ENCODE measurements around the gene LRMDA. TPM values are rescaled to one million over a fixed set of nuclear protein-coding genes. Genes with fewer than 3 reads are reported as not detected.

The LRMDA gene
- total RNA-seq, 2 donors from 2014 or later, result 9.6 to 12.6 TPM

GRCh38 chr10:75647675-75648074 is 216.3 kb downstream of the LRMDA start:
- DNase-seq (ENCODE audit: low spot score), result no peak
- intact Hi-C loops (cut with DNase I), result no loop called here
- no peaks in the 10 kb centered on the region for H3K27me3 ChIP-seq (replicated peaks; ENCODE audit: insufficient read depth)
- no peaks in the 10 kb centered on the region for H3K36me3 ChIP-seq
- no peak for TF ChIP-seq CTCF (IDR thresholded peaks at IDR 0.05)
- no peak for TF ChIP-seq POLR2AphosphoS5 (IDR thresholded peaks at IDR 0.05)
- no peak for TF ChIP-seq POLR2A (IDR thresholded peaks at IDR 0.05)
- no peak overlapping the region for H3K4me3 ChIP-seq
- no peaks in the 10 kb centered on the region for H3K4me1 ChIP-seq (replicated peaks)
- H3K27ac ChIP-seq, result no peak overlapping the region
- no peaks in the 10 kb centered on the region for H3K9me3 ChIP-seq
- 94% methylated on average over 3 of the region's 3 CpGs for WGBS

- H3K4me1 ChIP-seq (replicated peaks), result no peaks in the 10 kb centered on the region
- no peak overlapping the region for H3K4me3 ChIP-seq
- no peaks in the 10 kb centered on the region for H3K27me3 ChIP-seq (replicated peaks; ENCODE audit: insufficient read depth)
- intact Hi-C loops (cut with DNase I), result no loop called here
- TF ChIP-seq POLR2AphosphoS5 (IDR thresholded peaks at IDR 0.05), result no peak
- TF ChIP-seq CTCF (IDR thresholded peaks at IDR 0.05), result no peak
- no peak for TF ChIP-seq POLR2A (IDR thresholded peaks at IDR 0.05)
- no peaks in the 10 kb centered on the region for H3K9me3 ChIP-seq
- 64% methylated on average over 3 of the region's 3 CpGs for WGBS
- no peak overlapping the region for H3K27ac ChIP-seq
- no peaks in the 10 kb centered on the region for H3K36me3 ChIP-seq
- no peak for DNase-seq (ENCODE audit: low spot score)
Observed at GRCh38 chr10:75648351-75648750, 216.9 kb downstream of the LRMDA start.

- Histone ChIP-seq H3K36me3 (no peaks in the 10 kb centered on the region), H3K4me3 (no peak overlapping the region), H3K9me3 (no peaks in the 10 kb centered on the region), H3K27ac (no peak overlapping the region), H3K4me1 (replicated peaks) (no peaks in the 10 kb centered on the region), H3K27me3 (replicated peaks; ENCODE audit: insufficient read depth) (no peaks in the 10 kb centered on the region)
- no peak for TF ChIP-seq POLR2AphosphoS5 (IDR thresholded peaks at IDR 0.05)
- no peak for TF ChIP-seq POLR2A (IDR thresholded peaks at IDR 0.05)
- WGBS, result 69% methylated on average over 2 of the region's 2 CpGs
- intact Hi-C loops (cut with DNase I), result no loop called here
- DNase-seq (ENCODE audit: low spot score), result no peak
Observed at GRCh38 chr10:75648854-75649253, 217.4 kb downstream of the LRMDA start.

- WGBS, result 48% methylated on average over 1 of the region's 1 CpG
- no peaks in the 10 kb centered on the region for H3K27me3 ChIP-seq (replicated peaks; ENCODE audit: insufficient read depth)
- H3K4me1 ChIP-seq (replicated peaks), result no peaks in the 10 kb centered on the region
- no peak for DNase-seq (ENCODE audit: low spot score)
- no peak for TF ChIP-seq CTCF (IDR thresholded peaks at IDR 0.05)
- no peak for TF ChIP-seq POLR2AphosphoS5 (IDR thresholded peaks at IDR 0.05)
- TF ChIP-seq POLR2A (IDR thresholded peaks at IDR 0.05), result no peak
- no peak overlapping the region for H3K4me3 ChIP-seq
- no peaks in the 10 kb centered on the region for H3K36me3 ChIP-seq
- no peak overlapping the region for H3K27ac ChIP-seq
- H3K9me3 ChIP-seq, result no peaks in the 10 kb centered on the region
- intact Hi-C loops (cut with DNase I), result no loop called here
Observed at GRCh38 chr10:75649466-75649865, 218.0 kb downstream of the LRMDA start.

- intact Hi-C loops (cut with DNase I), result loop anchor here (10.0 kb wide), 2 partner anchors 356 to 654 kb away; no protein-coding TSS in a partner anchor
Observed at GRCh38 chr10:75650648-75651047, 219.2 kb downstream of the LRMDA start.

More at GRCh38 chr10:75650648-75651047, 219.2 kb downstream of the LRMDA start:
- no peak for DNase-seq (ENCODE audit: low spot score)
- no peaks in the 10 kb centered on the region for H3K9me3 ChIP-seq
- H3K36me3 ChIP-seq, result no peaks in the 10 kb centered on the region
- H3K27me3 ChIP-seq (replicated peaks; ENCODE audit: insufficient read depth), result no peaks in the 10 kb centered on the region
- H3K4me3 ChIP-seq, result no peak overlapping the region
- no peaks in the 10 kb centered on the region for H3K4me1 ChIP-seq (replicated peaks)
- H3K27ac ChIP-seq, result no peak overlapping the region
- TF ChIP-seq POLR2A (IDR thresholded peaks at IDR 0.05) (no peak), CTCF (IDR thresholded peaks at IDR 0.05) (no peak), POLR2AphosphoS5 (IDR thresholded peaks at IDR 0.05) (no peak)
- 75% methylated on average over 4 of the region's 4 CpGs for WGBS
